HEK293T (cell line): Measurements from ENCODE around the gene CDC42.
"Not testable (repeated sequence)": the region's sequence is repeated elsewhere in the genome, so short reads cannot be mapped to it uniquely, and the experiment has no call there.

Experiments
- CTCF ChIA-PET: fragments of 350-600 bp; formaldehyde crosslinking; extraction: SDS; loops from one replicate; lab custom pipeline; 2021; ENCODE audit warnings: antibody characterized with exemption, inconsistent platforms; lab: Yijun Ruan, JAX
- POLR2A ChIA-PET: fragments of 350-600 bp; formaldehyde crosslinking; extraction: SDS; loops from one replicate; lab custom pipeline; 2020; ENCODE audit warnings: antibody characterized with exemption, inconsistent platforms; lab: Yijun Ruan, JAX
- DNase-seq: peaks from one replicate; pipeline ENCODE4 v3.0.0; 2012; ENCODE audit warnings: mixed read lengths; ENCODE audit errors: extremely low spot score
- ARNT ChIP-seq: fragments of 450-650 bp; IDR thresholded peaks from 2 replicates; pipeline ENCODE4 v1.6.1; 2017; ENCODE audit warnings: mild to moderate bottlenecking
- BHLHE40 ChIP-seq: fragments of 450-650 bp; IDR thresholded peaks from 2 replicates; pipeline ENCODE4 v1.6.1; 2016; ENCODE audit warnings: mild to moderate bottlenecking, moderate library complexity, borderline replicate concordance
- CTBP1 ChIP-seq: fragments of 450-650 bp; IDR thresholded peaks from 2 replicates; pipeline ENCODE4 v1.6.1; 2016; ENCODE audit warnings: borderline replicate concordance
- ELF4 ChIP-seq: fragments of 450-650 bp; IDR thresholded peaks from 2 replicates; pipeline ENCODE4 v1.6.1; 2017; ENCODE audit warnings: antibody characterized with exemption
- FOXA1 ChIP-seq: fragments of 450-650 bp; IDR thresholded peaks from 2 replicates; pipeline ENCODE4 v1.6.1; 2016; ENCODE audit warnings: mild to moderate bottlenecking
- FOXK2 ChIP-seq: fragments of 450-650 bp; IDR thresholded peaks from 2 replicates; pipeline ENCODE4 v1.6.1; 2016; ENCODE audit warnings: mild to moderate bottlenecking
- FOXM1 ChIP-seq: fragments of 450-650 bp; IDR thresholded peaks from 2 replicates; pipeline ENCODE4 v1.6.1; 2017; ENCODE audit warnings: mild to moderate bottlenecking, borderline replicate concordance
- HDGF ChIP-seq: fragments of 450-650 bp; IDR thresholded peaks from 2 replicates; pipeline ENCODE4 v1.6.1; 2017; ENCODE audit warnings: antibody characterized with exemption, borderline replicate concordance
- L3MBTL2 ChIP-seq: fragments of 450-650 bp; conservative IDR thresholded peaks from 2 replicates; pipeline ENCODE4 v1.6.1; 2016; ENCODE audit warnings: mild to moderate bottlenecking
- LEF1 ChIP-seq: fragments of 450-650 bp; IDR thresholded peaks from 2 replicates; pipeline ENCODE4 v1.6.1; 2017; ENCODE audit warnings: mild to moderate bottlenecking, borderline replicate concordance
- NFRKB ChIP-seq: fragments of 450-650 bp; IDR thresholded peaks from 2 replicates; pipeline ENCODE4 v1.6.1; 2016; ENCODE audit warnings: mild to moderate bottlenecking, moderate library complexity
- SP1 ChIP-seq: fragments of 450-650 bp; IDR thresholded peaks from 2 replicates; pipeline ENCODE4 v1.6.1; 2017
- SUZ12 ChIP-seq: fragments of 450-650 bp; IDR thresholded peaks from 2 replicates; pipeline ENCODE4 v1.6.1; 2016; ENCODE audit warnings: mild to moderate bottlenecking
- TARDBP ChIP-seq: fragments of 450-650 bp; IDR thresholded peaks from 2 replicates; pipeline ENCODE4 v1.6.1; 2016
- ZNF384 ChIP-seq: fragments of 450-650 bp; IDR thresholded peaks from 2 replicates; pipeline ENCODE4 v1.6.1; 2016
- TF ChIP-seq, protein P1 (sequence below): fragments of 450-650 bp; IDR thresholded peaks from 2 replicates; pipeline ENCODE4 v1.6.1; 2016

Gene CDC42

DNA sequence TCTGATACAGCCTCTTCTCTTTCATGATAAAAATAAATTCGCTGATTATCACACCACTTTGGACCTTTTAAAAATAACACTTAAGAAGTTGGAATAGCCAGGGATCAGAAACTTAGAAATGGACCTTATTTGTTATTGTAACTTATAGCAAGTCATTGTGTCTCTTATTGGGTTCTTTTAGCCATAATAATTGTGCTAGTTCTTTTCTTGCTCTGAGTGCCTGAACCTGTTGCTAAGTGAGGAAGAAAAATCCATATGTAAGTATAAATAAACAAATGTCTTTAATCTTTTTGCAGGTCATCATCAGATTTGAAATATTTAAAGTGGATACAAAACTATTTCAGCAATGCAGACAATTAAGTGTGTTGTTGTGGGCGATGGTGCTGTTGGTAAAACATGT, 25.6 kb downstream of the CDC42 start:
- POLR2A ChIA-PET = interaction anchor here (0.6 to 1.2 kb wide), 2 partner anchors 26 to 158 kb away, joined by 3 to 4 read pairs; partner anchors contain the start of gene CDC42
- TF ChIP-seq SP1 = no peak
- TF ChIP-seq ZNF384 = no peak
- TF ChIP-seq FOXK2 = no peak
- no peak for TF ChIP-seq FOXM1
- TF ChIP-seq, protein P1, sequence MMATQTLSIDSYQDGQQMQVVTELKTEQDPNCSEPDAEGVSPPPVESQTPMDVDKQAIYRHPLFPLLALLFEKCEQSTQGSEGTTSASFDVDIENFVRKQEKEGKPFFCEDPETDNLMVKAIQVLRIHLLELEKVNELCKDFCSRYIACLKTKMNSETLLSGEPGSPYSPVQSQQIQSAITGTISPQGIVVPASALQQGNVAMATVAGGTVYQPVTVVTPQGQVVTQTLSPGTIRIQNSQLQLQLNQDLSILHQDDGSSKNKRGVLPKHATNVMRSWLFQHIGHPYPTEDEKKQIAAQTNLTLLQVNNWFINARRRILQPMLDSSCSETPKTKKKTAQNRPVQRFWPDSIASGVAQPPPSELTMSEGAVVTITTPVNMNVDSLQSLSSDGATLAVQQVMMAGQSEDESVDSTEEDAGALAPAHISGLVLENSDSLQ = no peak
- TF ChIP-seq ELF4 = no peak
- TF ChIP-seq NFRKB = no peak
- no peak for TF ChIP-seq L3MBTL2
- no peak for TF ChIP-seq TARDBP
- no peak for TF ChIP-seq CTBP1
- TF ChIP-seq SUZ12 = no peak
- no peak for TF ChIP-seq FOXA1
- no peak for TF ChIP-seq LEF1
- TF ChIP-seq BHLHE40 = no peak
- no peak for TF ChIP-seq HDGF
- no peak for TF ChIP-seq ARNT
- CTCF ChIA-PET = no interaction called here
- no peak for DNase-seq

DNA sequence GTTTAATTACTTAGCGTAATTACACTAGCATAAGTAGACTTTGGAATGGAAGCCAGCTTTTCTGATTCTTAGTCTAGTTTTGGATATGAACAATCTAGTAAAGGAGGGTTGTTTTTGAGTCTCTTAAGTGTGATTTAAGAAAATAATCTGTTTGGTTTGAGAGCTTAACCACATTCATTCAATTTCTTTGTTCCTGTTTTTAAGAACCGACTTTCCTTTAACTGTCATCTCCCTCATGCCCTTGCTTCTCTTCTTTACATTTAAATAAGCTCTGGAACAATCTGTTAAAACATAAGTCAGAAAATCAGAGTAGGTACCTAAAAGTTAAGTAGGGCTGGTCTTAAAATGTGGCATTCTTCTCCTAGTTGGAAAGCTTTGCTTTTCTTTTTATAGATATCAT, 27.7 kb downstream of the CDC42 start:
- DNase-seq = no peak
- CTCF ChIA-PET = no interaction called here
- POLR2A ChIA-PET = interaction anchor here (1.3 kb wide), 1 partner anchor 27 kb away, joined by 3 read pairs; the partner anchor contains the start of gene CDC42
- TF ChIP-seq NFRKB (no peak), HDGF (no peak), FOXA1 (no peak), FOXK2 (no peak), SUZ12 (no peak), BHLHE40 (no peak), L3MBTL2 (no peak), LEF1 (no peak), SP1 (no peak)
- TF ChIP-seq, protein P1 = no peak

DNA sequence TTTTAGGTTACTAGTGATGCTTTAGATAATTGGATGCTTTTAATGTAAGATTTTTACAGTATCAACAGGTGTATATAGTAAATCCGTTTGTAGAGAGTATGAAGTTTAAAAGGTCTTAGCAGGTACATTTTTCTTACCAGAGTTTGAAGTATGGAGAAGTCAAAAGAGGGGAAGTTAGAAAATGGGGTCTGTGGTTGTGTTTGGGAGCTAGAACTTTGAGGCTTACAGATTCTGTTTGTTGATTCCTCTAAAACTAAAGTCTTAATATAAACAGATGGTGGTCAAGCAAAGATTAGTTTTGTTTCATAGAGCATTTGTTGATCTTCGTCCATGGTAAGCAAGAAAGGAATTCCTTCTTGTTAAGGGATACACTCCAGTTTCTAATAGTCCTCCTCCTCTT, 35.8 kb downstream of the CDC42 start:
- DNase-seq = no peak
- ChIA-PET CTCF (no interaction called here), POLR2A (no interaction called here)
- TF ChIP-seq FOXM1 (no peak), SP1 (no peak), NFRKB (no peak), L3MBTL2 (no peak), TARDBP (no peak), CTBP1 (no peak), FOXA1 (no peak)

DNA sequence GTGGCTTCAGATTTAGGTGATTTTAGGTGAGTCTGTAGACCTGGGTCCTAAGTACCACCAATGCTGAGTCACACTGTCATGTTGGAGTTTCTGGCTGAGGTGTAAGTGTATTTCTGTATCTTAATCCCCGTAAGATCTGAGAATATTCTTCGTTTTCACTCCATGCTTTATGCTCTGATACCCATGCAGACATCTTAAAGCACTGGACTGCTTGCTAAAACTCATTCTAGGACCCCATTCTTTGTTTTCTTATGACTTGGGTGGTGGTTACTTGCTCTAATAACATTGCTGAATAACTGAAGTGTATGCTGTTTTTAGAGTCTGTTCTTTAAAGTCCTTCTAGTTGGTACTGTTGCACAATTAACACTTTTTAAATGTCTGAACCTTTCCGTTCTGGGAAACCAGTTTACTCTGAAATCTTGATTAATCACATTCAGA, 36.6 kb downstream of the CDC42 start:
- CTCF ChIA-PET = no interaction called here
- no peak for DNase-seq
- POLR2A ChIA-PET = no interaction called here
- no peak for TF ChIP-seq FOXK2

DNA sequence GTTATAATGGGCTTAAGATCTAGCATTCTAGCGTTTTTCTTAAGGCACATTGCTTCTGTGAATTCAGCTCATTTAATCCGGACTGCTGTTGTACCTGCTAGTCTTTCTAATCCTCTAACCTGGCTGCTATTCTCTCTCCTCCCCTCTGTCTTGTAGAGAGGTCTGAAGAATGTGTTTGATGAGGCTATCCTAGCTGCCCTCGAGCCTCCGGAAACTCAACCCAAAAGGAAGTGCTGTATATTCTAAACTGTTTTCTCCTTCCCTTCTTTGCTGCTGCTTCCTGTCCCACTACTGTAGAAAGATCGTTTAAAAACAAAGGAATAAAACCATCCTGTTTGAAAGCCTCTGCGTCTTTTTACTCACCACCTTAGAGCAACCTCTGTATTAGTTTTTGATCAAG, 37.3 kb downstream of the CDC42 start:
- no peak for DNase-seq
- ChIA-PET CTCF (no interaction called here), POLR2A (no interaction called here)
- TF ChIP-seq ELF4 (no peak), FOXA1 (no peak), HDGF (no peak), L3MBTL2 (no peak), ARNT (no peak), NFRKB (no peak), SUZ12 (no peak), CTBP1 (no peak), BHLHE40 (no peak), SP1 (no peak), TARDBP (no peak)
- TF ChIP-seq, protein P1 = no peak

DNA sequence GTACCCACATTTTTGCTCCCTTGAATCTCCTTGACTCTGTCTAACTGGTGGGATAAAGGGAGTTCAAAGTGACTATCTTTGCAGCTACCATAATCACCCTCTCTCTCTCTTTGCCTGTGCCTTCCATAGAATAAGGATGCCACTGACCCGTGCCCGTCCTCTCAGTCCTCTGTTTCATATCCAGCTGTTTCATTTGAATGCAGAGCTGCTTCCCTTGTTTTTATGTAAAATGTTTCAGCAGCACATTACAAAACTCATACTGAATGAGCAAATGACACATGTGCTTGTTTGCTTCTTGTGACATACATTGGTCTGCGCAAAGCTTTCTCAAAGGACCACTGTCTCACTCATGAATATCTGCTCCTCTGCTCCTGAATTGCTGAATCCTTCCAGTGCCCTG, 38.4 kb downstream of the CDC42 start:
- POLR2A ChIA-PET = no interaction called here
- DNase-seq = no peak
- no peak for TF ChIP-seq LEF1
- TF ChIP-seq SUZ12 = no peak
- TF ChIP-seq SP1 = no peak
- no peak for TF ChIP-seq HDGF
- TF ChIP-seq ARNT = no peak
- TF ChIP-seq TARDBP = no peak
- TF ChIP-seq BHLHE40 = no peak
- no peak for TF ChIP-seq FOXK2
- TF ChIP-seq ZNF384 = no peak
- TF ChIP-seq FOXA1 = no peak
- CTCF ChIA-PET = interaction anchor here (1.5 kb wide), 1 partner anchor 11 kb away, joined by 4 read pairs; no protein-coding TSS in a partner anchor

DNA sequence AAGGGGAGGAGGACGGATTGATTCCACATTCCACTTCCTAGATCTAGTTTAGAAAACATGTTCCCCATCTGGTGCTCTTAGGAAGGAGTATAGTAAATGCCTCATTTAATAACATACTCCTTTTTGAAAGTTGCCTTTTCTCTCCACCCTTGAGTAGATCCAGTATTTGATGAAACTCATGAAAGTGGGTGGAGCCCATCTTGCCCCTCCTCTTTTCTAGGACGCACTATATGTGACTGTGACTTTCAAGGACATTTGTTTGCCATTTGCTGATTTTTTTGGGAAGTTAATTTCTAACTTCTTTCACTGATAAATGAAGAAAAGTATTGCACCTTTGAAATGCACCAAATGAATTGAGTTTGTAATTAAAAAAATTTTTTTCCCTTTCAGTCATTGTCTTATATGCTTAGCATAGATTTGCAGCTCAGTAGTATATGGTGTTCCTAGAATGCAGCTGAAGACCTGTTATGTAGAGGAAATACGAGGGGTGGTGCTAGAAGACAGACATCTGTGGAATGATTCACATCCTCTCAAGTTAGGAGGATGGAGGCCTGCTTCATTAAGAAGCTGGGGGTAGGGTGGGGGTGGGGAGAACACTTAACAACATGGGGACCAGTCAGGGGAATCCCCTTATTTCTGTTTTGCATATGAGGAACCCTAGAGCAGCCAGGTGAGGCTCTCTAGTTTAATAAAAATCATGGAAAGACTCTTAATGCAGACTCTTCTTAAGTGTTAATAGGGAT, 39.7 kb downstream of the CDC42 start:
- CTCF ChIA-PET = interaction anchor here (0.6 kb wide), 1 partner anchor 18 kb away, joined by 4 read pairs; no protein-coding TSS in a partner anchor
- DNase-seq, POLR2A ChIA-PET: not testable (repeated sequence)
